ENCODE data around the gene LARGE1.

LARGE1 gene

GRCh38 chr22:33821290-33821689 lies 99.0 kb downstream of the LARGE1 start:
- Histone ChIP-seq H3K4me3 (ENCODE audit: low read length, poor library complexity, severe bottlenecking) (no peak overlapping the region), H3K4me1 (ENCODE audit: insufficient read depth, low read length, poor library complexity, severe bottlenecking) (no peaks in the 10 kb centered on the region), H2AFZ (ENCODE audit: low read length) (no peak overlapping the region), H3K79me2 (ENCODE audit: insufficient read depth, low read length) (no peaks in the 10 kb centered on the region), H4K20me1 (ENCODE audit: insufficient read depth, low read length, poor library complexity, severe bottlenecking) (no peaks in the 10 kb centered on the region), H3K36me3 (ENCODE audit: insufficient read depth, low read length) (no peaks in the 10 kb centered on the region), H3K4me2 (ENCODE audit: low read depth, low read length, poor library complexity, severe bottlenecking) (no peak overlapping the region), H3K9ac (ENCODE audit: low read depth, low read length, poor library complexity, severe bottlenecking) (no peak overlapping the region), H3K27me3 (ENCODE audit: insufficient read depth, low read length, poor library complexity, severe bottlenecking) (no peaks in the 10 kb centered on the region), H3F3A (ENCODE audit: low read depth) (no peaks in the 10 kb centered on the region), H3K9me3 (ENCODE audit: insufficient read depth, low read depth, low read length) (peaks cover 5% of the 10 kb centered on the region; the same call in 1 of the 2 replicates), H3K9me2 (replicated peaks; ENCODE audit: low read depth, low read length) (no peaks in the 10 kb centered on the region)
- TF ChIP-seq CTCF (conservative IDR thresholded peaks at IDR 0.05; ENCODE audit: low read length) (no peak), EZH2phosphoT487 (IDR thresholded peaks at IDR 0.05; ENCODE audit: borderline replicate concordance) (no peak)

DNA sequence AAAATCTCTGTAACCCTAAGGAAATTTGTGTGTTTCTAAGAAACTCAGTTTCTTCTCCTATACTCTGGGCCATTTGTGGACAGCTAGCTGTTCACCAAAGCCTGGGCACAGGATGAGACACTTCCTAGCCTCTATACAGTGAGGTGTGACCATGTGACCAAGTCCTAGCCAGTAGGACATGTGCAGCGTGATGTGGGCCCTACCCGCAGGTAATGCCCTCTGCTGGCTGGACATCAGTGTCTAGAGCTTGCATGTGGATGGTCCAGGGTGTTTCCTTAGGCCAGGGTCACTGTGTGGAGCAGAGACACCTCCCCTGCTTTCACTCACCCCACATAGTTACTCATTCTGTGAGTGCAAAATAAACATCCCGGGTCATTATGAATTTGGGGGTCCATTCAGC lies 100.5 kb downstream of the LARGE1 start:
- no peak overlapping the region for H3K4me3 ChIP-seq (ENCODE audit: low read length, poor library complexity, severe bottlenecking)
- H3K79me2 ChIP-seq (ENCODE audit: insufficient read depth, low read length): no peaks in the 10 kb centered on the region
- H3K27me3 ChIP-seq (ENCODE audit: insufficient read depth, low read length, poor library complexity, severe bottlenecking): no peaks in the 10 kb centered on the region
- no peaks in the 10 kb centered on the region for H3F3A ChIP-seq (ENCODE audit: low read depth)
- no peak overlapping the region for H3K4me2 ChIP-seq (ENCODE audit: low read depth, low read length, poor library complexity, severe bottlenecking)
- no peaks in the 10 kb centered on the region for H3K9me2 ChIP-seq (replicated peaks; ENCODE audit: low read depth, low read length)
- H3K9ac ChIP-seq (ENCODE audit: low read depth, low read length, poor library complexity, severe bottlenecking): no peak overlapping the region
- H4K20me1 ChIP-seq (ENCODE audit: insufficient read depth, low read length, poor library complexity, severe bottlenecking): no peaks in the 10 kb centered on the region
- H3K36me3 ChIP-seq (ENCODE audit: insufficient read depth, low read length): no peaks in the 10 kb centered on the region
- H3K9me3 ChIP-seq (ENCODE audit: insufficient read depth, low read depth, low read length): peaks cover 2% of the 10 kb centered on the region; the same call in 1 of the 2 replicates
- no peaks in the 10 kb centered on the region for H3K4me1 ChIP-seq (ENCODE audit: insufficient read depth, low read length, poor library complexity, severe bottlenecking)
- TF ChIP-seq EZH2phosphoT487 (IDR thresholded peaks at IDR 0.05; ENCODE audit: borderline replicate concordance) (no peak), CTCF (conservative IDR thresholded peaks at IDR 0.05; ENCODE audit: low read length) (no peak)
- no peak overlapping the region for H2AFZ ChIP-seq (ENCODE audit: low read length)

DNA sequence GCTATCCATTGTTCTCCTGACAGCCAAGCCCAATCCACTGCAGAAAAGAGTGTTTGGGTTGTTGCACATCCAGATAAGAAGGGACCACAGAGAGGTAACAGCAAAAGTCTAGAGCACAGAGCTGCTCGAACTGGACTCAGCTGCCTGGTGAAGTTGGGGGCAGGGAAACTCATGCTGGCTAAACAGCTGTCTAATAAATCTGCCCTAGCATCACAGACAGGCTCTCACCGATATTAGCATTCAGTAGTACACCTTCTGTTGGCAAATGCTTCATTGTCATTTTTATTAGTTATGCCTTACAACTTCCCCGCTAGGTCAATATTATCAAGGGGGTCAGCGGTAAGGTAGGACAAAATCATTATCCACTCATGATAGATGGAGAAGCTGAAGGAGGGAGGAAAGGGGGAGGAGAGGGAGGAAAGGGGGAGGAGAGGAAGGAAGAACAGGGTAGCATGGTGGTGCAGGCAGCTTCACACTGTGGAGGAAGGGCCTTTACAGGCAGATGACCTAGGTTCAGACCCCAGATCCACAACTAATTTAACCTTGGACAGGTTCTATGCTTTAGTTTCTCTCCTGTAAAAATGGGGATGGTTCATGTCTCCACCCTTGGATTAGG lies 102.7 kb downstream of the LARGE1 start:
- peaks cover 8% of the 10 kb centered on the region; the same call in 1 of the 2 replicates for H3K9me3 ChIP-seq (ENCODE audit: insufficient read depth, low read depth, low read length)
- no peaks in the 10 kb centered on the region for H4K20me1 ChIP-seq (ENCODE audit: insufficient read depth, low read length, poor library complexity, severe bottlenecking)
- H3K79me2 ChIP-seq (ENCODE audit: insufficient read depth, low read length): no peaks in the 10 kb centered on the region
- H3K36me3 ChIP-seq (ENCODE audit: insufficient read depth, low read length): no peaks in the 10 kb centered on the region
- H3K4me3 ChIP-seq (ENCODE audit: low read length, poor library complexity, severe bottlenecking): no peak overlapping the region
- H3K27me3 ChIP-seq (ENCODE audit: insufficient read depth, low read length, poor library complexity, severe bottlenecking): no peaks in the 10 kb centered on the region
- no peaks in the 10 kb centered on the region for H3K9me2 ChIP-seq (replicated peaks; ENCODE audit: low read depth, low read length)
- H3K4me1 ChIP-seq (ENCODE audit: insufficient read depth, low read length, poor library complexity, severe bottlenecking): no peaks in the 10 kb centered on the region
- H2AFZ ChIP-seq (ENCODE audit: low read length): no peak overlapping the region
- no peak overlapping the region for H3K4me2 ChIP-seq (ENCODE audit: low read depth, low read length, poor library complexity, severe bottlenecking)
- H3F3A ChIP-seq (ENCODE audit: low read depth): no peaks in the 10 kb centered on the region
- H3K9ac ChIP-seq (ENCODE audit: low read depth, low read length, poor library complexity, severe bottlenecking): no peak overlapping the region
- TF ChIP-seq CTCF (conservative IDR thresholded peaks at IDR 0.05; ENCODE audit: low read length): no peak
- no peak for TF ChIP-seq EZH2phosphoT487 (IDR thresholded peaks at IDR 0.05; ENCODE audit: borderline replicate concordance)
